ENCODE measurements around the gene PPP1R12C. TPM values are rescaled to one million over a fixed set of nuclear protein-coding genes. Genes with fewer than 3 reads are reported as not detected.

Gene PPP1R12C
- total RNA-seq, 1 experiment from 2014 or later = 63.4 TPM

DNA sequence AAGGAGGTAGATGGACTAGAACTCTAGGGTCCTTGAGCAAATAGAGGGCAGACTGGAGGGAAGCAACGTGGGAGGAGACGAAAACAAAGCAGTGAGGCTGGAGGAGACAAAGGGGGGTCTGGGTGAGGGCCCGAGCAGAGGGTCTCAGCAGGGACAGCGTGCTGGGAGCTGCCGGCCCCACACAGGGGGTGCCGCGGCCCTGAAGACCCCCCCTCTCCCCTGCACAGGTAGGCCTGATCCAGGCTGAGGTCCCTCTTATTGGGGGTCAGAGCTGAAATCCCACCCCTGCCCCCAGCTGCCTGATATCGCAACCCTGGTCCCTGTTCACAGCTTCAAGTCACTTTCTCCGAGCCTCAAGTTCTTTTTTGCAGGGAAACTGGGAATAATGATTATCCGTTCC lies 33.0 kb downstream of the PPP1R12C start:
- in situ Hi-C loops (cut with HindIII; ENCODE audit: low pct_unique_long_range_greater_than_20kb, low sequenced_read_pairs) = no loop called here

DNA sequence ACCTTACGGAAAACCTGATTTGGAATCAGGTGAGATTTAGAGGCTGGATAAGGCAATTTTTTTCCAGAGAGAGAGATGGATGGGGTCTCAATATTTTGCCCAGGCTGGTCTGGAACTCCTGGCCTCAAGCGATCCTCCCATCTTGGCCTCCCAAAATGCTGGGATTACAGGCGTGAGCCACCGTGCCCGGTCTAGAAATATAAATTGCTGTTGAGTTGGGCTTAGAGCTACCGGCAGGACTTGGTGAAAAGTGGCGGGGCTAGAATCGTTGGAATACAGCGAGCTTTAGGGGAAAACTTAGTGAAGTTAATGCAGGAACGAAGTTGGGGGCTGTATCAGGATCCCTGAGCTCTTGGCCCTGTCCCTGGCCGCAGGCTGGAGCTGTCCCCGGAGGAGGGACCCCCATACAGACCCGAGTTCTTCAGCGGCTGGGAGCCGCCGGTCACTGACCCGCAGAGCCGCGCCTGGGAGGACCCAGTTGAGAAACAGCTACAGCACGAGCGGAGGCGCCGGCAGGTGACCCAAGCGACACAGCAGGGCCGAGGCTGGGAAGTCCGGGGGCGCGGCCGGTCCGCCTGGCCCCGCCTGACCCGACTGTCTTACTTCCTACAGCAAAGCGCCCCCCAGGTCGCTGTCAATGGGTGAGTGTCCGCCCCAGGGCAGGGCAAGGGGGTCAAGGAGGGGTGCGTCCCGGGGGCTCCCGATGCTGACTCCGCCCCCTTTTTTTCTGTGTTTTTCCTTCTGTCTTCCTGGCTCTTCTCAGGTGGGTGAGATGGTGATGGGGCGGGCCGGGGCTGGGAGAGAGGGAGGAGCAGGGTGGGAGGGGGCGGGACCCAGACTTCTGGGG lies 34.2 kb downstream of the PPP1R12C start:
- in situ Hi-C loops (cut with HindIII; ENCODE audit: low pct_unique_long_range_greater_than_20kb, low sequenced_read_pairs) = no loop called here
- DNase-seq (ENCODE audit: low read depth) = no peak

More for the DNA sequence above, 33.0 kb downstream of the PPP1R12C start:
- no peak for DNase-seq (ENCODE audit: low read depth)

DNA sequence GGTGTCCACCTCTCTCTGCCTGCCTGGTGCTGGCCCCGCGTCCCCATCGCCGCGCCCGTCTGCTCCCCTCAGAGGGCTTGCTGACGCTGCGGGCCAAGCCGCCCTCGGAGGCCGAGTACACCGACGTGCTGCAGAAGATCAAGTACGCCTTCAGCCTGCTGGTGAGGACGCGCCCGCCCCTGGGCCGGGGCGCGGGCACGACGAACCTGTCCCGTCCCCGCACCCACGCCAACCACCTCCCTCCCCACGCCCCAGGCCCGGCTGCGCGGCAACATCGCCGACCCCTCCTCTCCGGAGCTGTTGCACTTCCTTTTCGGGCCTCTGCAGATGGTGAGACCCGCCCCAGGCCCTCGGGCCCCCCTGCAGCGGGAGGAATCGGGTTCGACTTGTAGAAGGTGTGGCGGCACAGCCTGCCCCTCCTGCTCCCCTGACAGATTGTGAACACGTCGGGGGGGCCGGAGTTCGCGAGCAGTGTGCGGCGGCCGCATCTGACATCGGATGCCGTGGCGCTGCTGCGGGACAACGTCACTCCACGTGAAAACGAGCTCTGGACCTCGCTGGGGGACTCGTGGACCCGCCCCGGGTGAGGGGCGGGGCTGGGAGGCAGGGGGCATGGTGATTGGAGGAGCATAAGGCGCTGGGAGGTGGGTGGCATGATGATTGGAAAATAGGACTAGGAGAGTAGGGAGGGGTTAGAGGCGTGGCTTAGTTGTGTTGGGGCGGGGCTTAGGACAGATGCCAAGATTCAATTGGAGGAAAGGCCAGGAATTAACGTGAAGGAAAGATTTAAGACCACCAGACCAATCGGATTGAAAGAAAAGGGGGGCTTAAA lies 35.2 kb downstream of the PPP1R12C start:
- in situ Hi-C loops (cut with HindIII; ENCODE audit: low pct_unique_long_range_greater_than_20kb, low sequenced_read_pairs) = no loop called here
- no peak for DNase-seq (ENCODE audit: low read depth)

DNA sequence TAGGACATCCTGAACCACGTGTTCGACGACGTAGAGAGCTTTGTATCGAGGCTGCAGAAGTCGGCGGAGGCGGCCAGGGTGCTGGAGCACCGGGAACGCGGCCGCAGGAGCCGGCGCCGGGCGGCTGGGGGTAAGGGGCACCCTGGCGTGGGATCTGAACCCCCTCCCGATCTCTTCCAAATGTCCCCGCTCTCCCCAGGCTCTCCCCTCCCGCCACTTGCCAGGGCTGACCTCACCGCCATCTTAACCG lies 35.7 kb downstream of the PPP1R12C start:
- in situ Hi-C loops (cut with HindIII; ENCODE audit: low pct_unique_long_range_greater_than_20kb, low sequenced_read_pairs) = no loop called here
- no peak for DNase-seq (ENCODE audit: low read depth)

DNA sequence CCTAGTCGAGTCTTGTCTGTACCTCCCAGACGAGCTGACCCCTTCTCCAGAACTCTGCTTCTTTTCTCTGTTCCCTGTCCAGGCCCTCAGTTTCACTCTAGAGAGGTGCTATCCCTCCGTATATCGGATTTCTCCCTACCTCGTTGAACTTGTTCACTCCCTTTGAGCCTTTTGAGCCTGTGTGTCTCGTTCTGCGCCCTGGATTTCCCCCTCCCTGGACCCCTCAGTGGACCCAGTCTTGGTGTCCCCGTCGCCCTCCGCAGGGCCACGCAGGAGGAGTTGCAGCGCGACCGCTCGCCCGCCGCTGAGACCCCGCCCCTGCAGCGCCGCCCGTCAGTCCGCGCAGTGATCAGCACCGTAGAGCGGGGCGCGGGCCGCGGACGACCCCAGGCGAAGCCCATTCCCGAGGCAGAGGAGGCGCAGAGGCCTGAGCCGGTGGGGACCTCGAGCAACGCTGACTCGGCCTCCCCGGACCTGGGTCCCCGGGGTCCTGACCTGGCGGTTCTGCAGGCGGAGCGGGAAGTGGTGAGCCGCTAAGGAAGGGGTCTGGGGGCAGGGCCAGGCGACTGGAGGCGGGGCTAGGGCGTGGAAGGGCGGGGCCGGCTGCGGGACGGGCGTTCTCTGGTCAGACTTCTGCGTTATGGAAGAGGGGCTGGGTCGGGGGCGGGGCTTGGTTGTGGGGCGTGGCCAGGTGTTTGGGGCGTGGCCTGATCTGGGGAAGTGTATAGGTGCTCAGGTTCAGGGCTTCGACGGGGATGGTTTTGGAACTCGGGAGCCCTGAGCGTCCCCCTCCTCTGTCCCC lies 36.3 kb downstream of the PPP1R12C start:
- peak; percentile 83 for DNase-seq (ENCODE audit: low read depth)
- in situ Hi-C loops (cut with HindIII; ENCODE audit: low pct_unique_long_range_greater_than_20kb, low sequenced_read_pairs) = no loop called here

DNA sequence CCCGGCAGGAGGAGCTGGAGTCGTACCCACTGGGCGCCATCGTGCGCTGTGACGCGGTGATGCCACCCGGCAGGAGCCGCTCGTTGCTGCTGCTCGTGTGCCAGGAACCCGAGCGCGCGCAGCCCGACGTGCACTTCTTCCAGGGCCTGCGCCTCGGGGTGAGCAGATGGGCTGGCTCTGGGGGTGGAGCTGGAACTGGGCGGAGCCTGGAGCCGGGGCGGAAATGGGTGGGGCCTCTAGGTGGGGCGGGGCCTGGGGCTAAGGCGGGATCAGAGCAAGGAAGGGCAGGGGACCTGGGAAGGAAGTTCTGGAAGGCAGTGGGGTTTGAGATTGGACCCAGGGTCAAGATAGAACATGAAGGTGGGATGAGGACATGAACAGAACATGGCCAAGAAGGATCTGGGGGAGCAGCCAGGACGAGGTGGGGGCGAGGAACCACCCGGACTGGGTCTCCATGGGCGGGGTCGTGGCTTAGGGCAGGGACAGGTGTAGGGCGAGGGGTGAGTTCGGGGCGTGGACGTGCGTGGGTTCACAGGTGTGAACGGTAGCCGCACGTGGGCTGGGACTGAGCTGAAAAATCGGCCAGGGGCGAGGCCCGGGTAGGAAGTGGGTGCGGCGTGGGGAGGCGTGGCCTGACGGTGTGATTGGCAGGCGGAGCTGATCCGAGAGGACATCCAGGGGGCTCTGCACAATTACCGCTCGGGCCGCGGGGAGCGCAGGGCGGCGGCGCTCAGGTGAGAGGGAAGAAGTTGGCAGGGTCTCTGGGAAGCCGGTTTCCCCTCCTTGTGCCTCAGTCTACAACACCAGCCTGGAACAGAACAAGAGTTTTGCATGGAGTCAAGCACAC lies 37.1 kb downstream of the PPP1R12C start:
- in situ Hi-C loops (cut with HindIII; ENCODE audit: low pct_unique_long_range_greater_than_20kb, low sequenced_read_pairs) = no loop called here
- peak; percentile 75 for DNase-seq (ENCODE audit: low read depth)

DNA sequence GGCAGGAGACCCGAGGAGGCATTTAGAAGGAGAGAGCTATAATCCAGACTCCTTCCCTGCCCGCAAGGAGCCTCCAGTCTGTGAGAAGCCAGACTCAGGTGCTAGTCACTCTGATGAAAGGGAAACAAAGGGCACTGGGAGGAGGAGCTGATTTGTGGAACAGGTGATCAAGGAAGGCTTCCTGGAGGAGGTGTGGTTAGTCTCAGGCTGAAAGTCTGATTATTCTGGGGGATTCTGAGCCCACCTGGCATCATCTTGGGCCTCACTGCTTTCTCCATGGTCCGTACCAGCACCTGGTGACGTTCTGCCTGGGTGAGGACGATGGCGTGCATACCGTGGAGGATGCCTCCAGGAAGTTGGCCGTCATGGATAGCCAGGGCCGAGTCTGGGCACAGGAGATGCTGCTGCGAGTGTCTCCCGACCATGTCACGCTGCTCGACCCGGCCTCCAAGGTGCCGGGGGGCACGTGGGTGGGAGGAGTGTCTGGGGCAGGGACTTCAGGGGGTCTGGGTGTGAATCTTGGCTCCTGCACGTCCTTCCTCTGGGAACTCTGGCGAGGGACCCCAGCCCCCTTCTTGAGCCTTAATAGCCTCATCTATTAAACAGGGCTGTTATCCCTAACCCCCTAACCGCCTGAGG lies 37.9 kb downstream of the PPP1R12C start:
- DNase-seq (ENCODE audit: low read depth) = no peak
- in situ Hi-C loops (cut with HindIII; ENCODE audit: low pct_unique_long_range_greater_than_20kb, low sequenced_read_pairs) = no loop called here

DNA sequence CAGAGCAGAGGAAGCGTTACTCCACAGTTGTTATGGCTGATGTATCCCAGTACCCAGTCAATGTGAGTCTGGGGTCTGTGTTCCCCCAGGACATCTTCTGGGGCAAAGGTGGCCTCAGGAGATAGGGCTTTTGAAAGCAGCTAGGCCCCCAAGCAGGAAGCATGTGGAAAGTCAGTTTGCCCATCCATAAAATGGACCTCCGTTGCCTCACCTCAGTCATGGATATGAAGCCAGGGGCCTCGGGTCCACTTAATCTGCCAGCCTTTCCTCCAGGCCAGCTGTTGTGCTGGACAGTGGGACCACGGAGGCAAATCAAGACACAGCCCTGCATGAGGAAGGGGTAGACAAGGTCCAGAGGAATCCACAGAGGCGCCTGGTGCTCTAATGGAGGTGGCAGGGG lies 38.4 kb downstream of the PPP1R12C start:
- in situ Hi-C loops (cut with HindIII; ENCODE audit: low pct_unique_long_range_greater_than_20kb, low sequenced_read_pairs) = no loop called here
- DNase-seq (ENCODE audit: low read depth) = no peak

DNA sequence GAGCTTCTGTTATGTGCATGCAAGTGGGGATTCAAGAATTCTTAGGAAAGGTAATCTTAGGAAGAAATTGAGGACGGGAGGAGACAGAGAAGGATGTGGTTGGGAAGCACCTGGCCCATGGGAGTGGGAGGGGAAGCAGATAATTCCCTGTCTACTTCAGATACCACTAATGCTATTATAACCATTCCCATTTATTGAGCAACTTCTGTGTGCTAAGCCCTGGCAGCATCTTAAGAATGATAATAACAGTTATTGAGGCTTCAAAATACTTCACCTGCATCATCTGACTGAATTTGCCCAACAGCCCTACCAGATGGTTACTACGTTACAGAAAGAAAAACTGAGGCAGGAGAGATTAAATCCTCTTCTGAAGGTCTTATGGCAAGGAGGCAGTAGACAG lies 40.3 kb downstream of the PPP1R12C start:
- DNase-seq (ENCODE audit: low read depth) = no peak
- in situ Hi-C loops (cut with HindIII; ENCODE audit: low pct_unique_long_range_greater_than_20kb, low sequenced_read_pairs) = no loop called here

DNA sequence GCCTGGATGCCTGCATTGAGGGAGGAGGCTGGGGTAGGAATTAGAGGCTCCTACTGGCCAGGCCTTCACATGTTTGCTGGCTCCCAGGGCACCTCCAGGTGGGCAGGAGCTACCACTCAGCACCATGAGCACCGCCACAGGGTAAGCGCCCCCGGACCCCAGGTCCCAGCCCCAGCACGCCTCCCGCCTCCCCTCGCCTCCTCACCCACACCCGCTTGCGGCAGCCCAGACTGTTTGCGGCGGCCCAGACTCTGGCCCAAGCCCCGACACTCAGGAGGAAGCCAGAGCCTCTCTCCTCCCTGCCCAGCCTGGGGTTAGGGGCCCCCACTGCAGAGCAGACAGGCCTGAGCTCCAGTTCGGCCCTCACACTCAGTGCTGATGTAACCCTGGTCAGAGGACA lies 41.1 kb downstream of the PPP1R12C start:
- in situ Hi-C loops (cut with HindIII; ENCODE audit: low pct_unique_long_range_greater_than_20kb, low sequenced_read_pairs) = no loop called here

DNA sequence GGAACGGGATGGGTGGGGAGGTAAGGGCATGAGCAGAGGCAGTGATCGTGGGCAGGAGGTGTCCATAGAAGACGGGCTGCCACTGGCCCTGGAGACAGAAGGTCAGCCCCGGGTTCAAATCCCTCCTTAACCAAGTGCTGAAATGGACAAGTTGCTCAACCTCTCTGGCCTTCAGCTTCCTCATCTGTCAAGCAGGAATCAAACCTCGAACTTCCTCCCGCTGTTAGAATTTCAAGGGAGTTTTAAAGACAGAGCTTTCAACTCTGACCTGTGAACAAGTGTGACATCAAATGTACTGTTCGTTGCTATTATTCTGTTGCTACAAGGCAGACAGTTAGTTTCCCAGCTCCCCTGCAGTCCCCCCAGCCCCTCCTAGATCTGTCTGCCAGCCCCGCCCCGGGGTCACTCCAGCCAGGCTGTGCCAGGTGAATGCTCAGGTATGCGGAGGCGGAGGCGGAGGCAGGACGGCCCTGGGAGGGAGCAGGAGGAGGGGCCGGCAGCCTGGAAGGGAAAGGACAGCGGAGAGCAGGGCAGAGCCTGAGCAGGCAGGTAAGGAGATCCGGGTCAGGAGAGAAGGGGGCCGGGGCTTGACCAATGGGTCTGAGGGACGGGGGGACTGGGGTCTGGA lies 42.0 kb downstream of the PPP1R12C start, which contains the start of gene EPS8L1:
EPS8L1 (plus strand) TSS at position 499 of the 628 bp plus-strand sequence. CDS start 576 bp downstream, outside the sequence.
- no peak for DNase-seq (ENCODE audit: low read depth)
- in situ Hi-C loops (cut with HindIII; ENCODE audit: low pct_unique_long_range_greater_than_20kb, low sequenced_read_pairs) = no loop called here

More for the DNA sequence above, 41.1 kb downstream of the PPP1R12C start:
- no peak for DNase-seq (ENCODE audit: low read depth)

DNA sequence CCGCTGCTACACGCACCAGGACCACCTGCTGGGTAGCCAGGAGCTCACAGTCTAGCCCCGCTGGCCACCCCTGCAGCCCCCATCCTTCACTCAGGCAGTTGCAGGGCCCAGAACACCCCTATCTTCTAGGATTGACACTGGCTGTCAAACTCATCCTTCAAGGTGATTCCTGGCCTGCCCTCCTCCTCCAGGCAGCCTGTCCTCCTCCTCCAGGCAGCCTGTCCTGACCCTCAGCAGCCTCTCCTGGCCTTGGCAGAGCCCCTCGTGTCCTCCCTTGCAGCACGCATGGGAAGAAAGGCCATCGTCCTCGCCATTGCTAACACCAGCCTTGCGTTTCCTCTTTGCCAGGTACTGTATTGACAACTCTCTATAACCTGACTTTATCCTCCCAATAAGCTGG lies 45.5 kb downstream of the PPP1R12C start:
- in situ Hi-C loops (cut with HindIII; ENCODE audit: low pct_unique_long_range_greater_than_20kb, low sequenced_read_pairs) = no loop called here
- DNase-seq (ENCODE audit: low read depth) = no peak

DNA sequence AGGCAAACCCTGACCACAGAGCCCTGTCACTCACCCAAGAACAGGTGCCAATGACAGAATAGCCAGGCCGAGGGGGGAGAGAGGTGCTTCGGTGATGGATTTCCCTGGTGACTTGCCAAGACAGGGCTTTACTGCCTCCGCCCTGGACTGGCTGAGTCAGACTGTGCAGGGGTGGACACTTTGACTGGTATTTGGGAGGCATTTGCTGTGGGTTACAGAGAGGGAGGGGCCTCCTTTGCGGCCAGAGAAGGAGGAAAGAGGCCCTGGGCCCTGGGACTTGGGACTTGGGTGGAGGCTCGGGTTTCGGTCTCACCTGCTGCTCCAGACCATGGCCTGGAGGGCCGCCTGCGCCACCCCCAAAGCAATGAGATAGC lies 46.3 kb downstream of the PPP1R12C start:
- DNase-seq (ENCODE audit: low read depth) = peak; percentile 82
- in situ Hi-C loops (cut with HindIII; ENCODE audit: low pct_unique_long_range_greater_than_20kb, low sequenced_read_pairs) = no loop called here

DNA sequence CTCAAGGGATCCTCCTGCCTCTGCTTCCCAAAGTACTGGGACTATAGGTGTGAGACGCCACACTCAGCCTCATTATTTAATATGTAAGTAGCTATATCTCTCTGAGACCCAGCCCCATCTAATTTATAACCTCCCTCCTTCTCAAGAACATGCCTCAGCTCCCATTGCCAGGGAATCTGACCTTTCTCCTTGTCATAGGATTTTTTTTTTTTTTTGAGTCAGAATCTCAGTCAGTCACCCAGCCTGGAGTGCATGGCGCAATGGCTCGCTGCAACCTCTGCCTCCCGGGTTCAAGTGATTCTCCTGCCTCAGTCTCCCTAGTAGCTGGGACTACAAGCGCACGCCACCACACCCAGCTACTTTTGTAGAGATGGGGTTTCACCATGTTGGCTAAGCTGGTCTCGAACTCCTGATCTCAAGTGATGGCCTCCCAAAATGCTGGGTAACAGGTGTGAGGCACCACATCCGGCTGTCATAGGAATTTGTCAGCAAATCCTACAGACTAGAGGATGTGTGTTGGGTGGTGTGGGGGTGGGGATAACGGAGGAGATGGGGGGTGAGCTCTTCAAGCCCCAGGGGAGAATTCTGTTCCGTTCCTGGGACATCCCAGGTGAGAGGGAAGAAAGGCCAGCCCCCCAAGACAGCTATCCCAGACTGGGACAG lies 46.8 kb downstream of the PPP1R12C start:
- DNase-seq (ENCODE audit: low read depth) = no peak
- in situ Hi-C loops (cut with HindIII; ENCODE audit: low pct_unique_long_range_greater_than_20kb, low sequenced_read_pairs) = no loop called here

DNA sequence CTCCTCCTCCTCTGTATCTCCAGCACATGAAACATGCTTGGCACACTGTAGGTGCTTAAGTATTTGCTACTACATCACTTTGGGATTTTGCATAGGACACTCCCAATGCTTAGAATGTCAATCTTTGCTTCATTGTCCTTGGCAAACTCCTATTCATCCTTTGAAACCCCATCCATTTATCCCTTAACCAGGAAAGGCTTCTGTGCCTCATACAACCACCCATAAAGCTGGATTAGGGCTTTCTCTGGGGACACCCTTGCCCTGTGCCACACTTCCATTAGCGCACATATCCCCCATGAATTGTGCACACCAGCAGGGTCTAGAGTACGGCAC lies 47.6 kb downstream of the PPP1R12C start:
- DNase-seq (ENCODE audit: low read depth) = no peak
- in situ Hi-C loops (cut with HindIII; ENCODE audit: low pct_unique_long_range_greater_than_20kb, low sequenced_read_pairs) = no loop called here

DNA sequence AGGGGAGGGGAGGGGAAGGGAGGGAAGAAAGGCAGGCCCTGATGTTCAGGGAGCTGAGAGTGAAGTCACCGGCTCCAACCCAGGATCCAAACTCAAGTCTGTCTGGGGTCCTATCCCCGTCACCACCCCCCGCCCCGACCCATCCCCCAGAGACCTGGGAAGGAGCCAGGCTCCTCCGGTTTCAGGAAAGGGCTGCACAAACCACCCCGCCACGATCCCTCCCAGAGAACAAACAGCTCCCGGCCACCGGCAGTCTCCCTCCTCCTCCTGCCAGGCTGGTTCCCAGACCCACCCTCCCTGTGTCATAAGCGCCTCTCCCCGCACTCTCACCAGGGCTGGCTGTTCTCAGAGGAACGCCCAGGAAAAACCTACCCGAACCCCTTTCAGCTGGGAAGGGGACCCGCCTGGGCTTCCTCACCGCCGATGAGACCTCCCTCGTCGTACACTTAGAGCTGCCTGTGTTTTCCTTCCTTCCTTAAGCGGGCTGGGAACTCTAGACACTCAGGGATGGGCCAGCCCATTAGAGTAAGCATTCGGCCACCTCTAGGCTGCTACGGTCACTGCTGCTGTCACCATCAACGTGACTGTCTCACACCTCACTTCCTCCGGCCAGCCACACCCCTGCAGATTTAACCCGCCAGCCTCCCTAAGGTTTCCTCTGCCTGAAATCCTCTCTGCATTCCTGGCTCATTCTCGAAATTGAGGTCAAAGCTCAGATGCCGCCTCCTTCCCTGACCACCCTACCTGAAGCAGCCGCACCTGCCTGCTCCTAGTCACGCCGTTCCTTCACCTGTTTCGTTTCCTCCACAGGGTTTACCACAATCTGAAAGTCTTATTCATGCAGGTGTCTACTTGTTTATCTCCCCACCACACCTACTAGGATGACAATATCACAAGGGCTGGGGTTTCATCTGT lies 48.2 kb downstream of the PPP1R12C start:
- peak; percentile 81 for DNase-seq (ENCODE audit: low read depth)
- in situ Hi-C loops (cut with HindIII; ENCODE audit: low pct_unique_long_range_greater_than_20kb, low sequenced_read_pairs) = no loop called here
